ENCODE data around the gene NPAS1. TPM values are rescaled to one million over a fixed set of nuclear protein-coding genes. Genes with fewer than 3 reads are reported as not detected.

Gene NPAS1
- total and polyA plus RNA-seq, 2 of the 8 experiments (the other 6 are each of a cell fraction or from before 2014, with no cell fraction given), result 9.9 to 13.9 TPM

GRCh38 chr19:47005164-47005641 is 14.4 kb upstream of the NPAS1 start (continued):
- no peak for TF ChIP-seq CHD1 (IDR thresholded peaks at IDR 0.05; ENCODE audit: low read depth, low read length)
